IMR-90 (cell line): Measurements from ENCODE around the gene C10orf95. TPM values are rescaled to one million over a fixed set of nuclear protein-coding genes. Genes with fewer than 3 reads are reported as not detected.

ENCODE experiments used
- ATAC-seq: fragments of 200-7000 bp; cut with Tn5 transposase; 2 replicates; pipeline ENCODE4 v1.9.1; 2020; ENCODE audit warnings: low read depth, mild to moderate bottlenecking, moderate library complexity
- BruUV-seq: library from RNA; stranded (reverse); fragments of 400-500 nt; replicated peaks from 2 replicates; lab custom pipeline; 2021; lab: Mats Ljungman, UMichigan
- CTCF ChIA-PET: fragments of 300-600 bp; formaldehyde crosslinking; extraction: SDS; loops from one replicate; lab custom pipeline; 2021; ENCODE audit warnings: antibody characterized with exemption; lab: Yijun Ruan, JAX
- POLR2A ChIA-PET: fragments of 300-600 bp; sonication (Branson Sonifier 250); formaldehyde crosslinking; loops from one replicate; lab custom pipeline; 2022; ENCODE audit warnings: antibody characterized with exemption; ENCODE audit not compliant: unreplicated experiment; lab: Charles Lee
- DNase-seq: peaks from one replicate; pipeline ENCODE4 v3.0.0; 2013
- H2AFZ ChIP-seq: replicated peaks from 2 replicates; pipeline ENCODE3; 2013; ENCODE audit warnings: low read length, mild to moderate bottlenecking; ENCODE audit not compliant: poor library complexity
- H2AK5ac ChIP-seq: 2 replicates; pipeline ENCODE4 v1.6.1; 2013; ENCODE audit warnings: low read depth, low read length, inconsistent platforms
- H2AK9ac ChIP-seq: replicated peaks from 2 replicates; pipeline ENCODE3; 2013; ENCODE audit warnings: mild to moderate bottlenecking, low read depth, low read length, moderate library complexity; ENCODE audit not compliant: poor library complexity
- H2BK120ac ChIP-seq: 2 replicates; pipeline ENCODE4 v1.6.1; 2013; ENCODE audit warnings: low read depth, low read length, inconsistent platforms
- H2BK15ac ChIP-seq: 3 replicates; pipeline ENCODE4 v1.6.1; 2013; ENCODE audit warnings: low read depth, low read length, inconsistent platforms
- H2BK20ac ChIP-seq: 2 replicates; pipeline ENCODE4 v1.6.1; 2013; ENCODE audit warnings: low read depth, mild to moderate bottlenecking, inconsistent platforms, low read length, moderate library complexity
- H2BK5ac ChIP-seq: 2 replicates; pipeline ENCODE4 v1.6.1; 2013; ENCODE audit warnings: mild to moderate bottlenecking, low read depth, low read length, inconsistent platforms; ENCODE audit not compliant: poor library complexity, severe bottlenecking
- H3K14ac ChIP-seq: replicated peaks from 2 replicates; pipeline ENCODE4 v1.6.1; 2013; ENCODE audit warnings: low read depth, low read length, inconsistent platforms
- H3K18ac ChIP-seq: 2 replicates; pipeline ENCODE4 v1.6.1; 2013; ENCODE audit warnings: low read depth, low read length, control low read depth
- H3K23ac ChIP-seq: 2 replicates; pipeline ENCODE4 v1.6.1; 2013; ENCODE audit warnings: low read depth, low read length, inconsistent platforms
- H3K27ac ChIP-seq: 2 replicates; pipeline ENCODE4 v1.5.1; 2013; ENCODE audit warnings: mild to moderate bottlenecking, control low read depth, low read length; ENCODE audit not compliant: insufficient read depth
- H3K27me3 ChIP-seq: 2 replicates; pipeline ENCODE4 v1.6.1; 2013; ENCODE audit warnings: low read length; ENCODE audit not compliant: control insufficient read depth, insufficient read depth
- H3K36me3 ChIP-seq: 2 replicates; pipeline ENCODE4 v1.6.1; 2013; ENCODE audit warnings: low read length, mixed read lengths; ENCODE audit not compliant: control insufficient read depth, insufficient read depth
- H3K4ac ChIP-seq: 2 replicates; pipeline ENCODE4 v1.6.1; 2013; ENCODE audit warnings: low read depth, low read length, inconsistent platforms
- H3K4me1 ChIP-seq: 2 replicates; pipeline ENCODE4 v1.6.1; 2013; ENCODE audit warnings: low read length, mixed read lengths; ENCODE audit not compliant: control insufficient read depth, insufficient read depth
- H3K4me2 ChIP-seq: 2 replicates; pipeline ENCODE4 v1.6.1; 2013; ENCODE audit warnings: low read depth, mild to moderate bottlenecking, control low read depth, low read length, moderate library complexity
- H3K4me3 ChIP-seq: 2 replicates; pipeline ENCODE4 v1.5.1; 2013; ENCODE audit warnings: low read depth, mild to moderate bottlenecking, control low read depth, low read length, moderate library complexity; ENCODE audit not compliant: insufficient read depth
- H3K56ac ChIP-seq: 2 replicates; pipeline ENCODE4 v1.6.1; 2013; ENCODE audit warnings: low read length, inconsistent platforms; ENCODE audit not compliant: insufficient read depth; ENCODE audit errors: extremely low read depth
- H3K79me1 ChIP-seq, 2 experiments: 2 replicates each; pipeline ENCODE4 v1.6.1; 2013; ENCODE audit warnings: low read length in 2 of 2, inconsistent platforms in 1 of 2, low read depth in 1 of 2
- H3K9ac ChIP-seq: 2 replicates; pipeline ENCODE4 v1.6.1; 2013; ENCODE audit warnings: low read depth, low read length, control low read depth
- H3K9me1 ChIP-seq: 2 replicates; pipeline ENCODE4 v1.6.1; 2013; ENCODE audit warnings: low read length, inconsistent platforms; ENCODE audit not compliant: insufficient read depth
- H3K9me3 ChIP-seq: 2 replicates; pipeline ENCODE4 v1.6.1; 2013; ENCODE audit warnings: low read length; ENCODE audit not compliant: control insufficient read depth, insufficient read depth
- H4K20me1 ChIP-seq: 2 replicates; pipeline ENCODE4 v1.6.1; 2013; ENCODE audit warnings: low read length, inconsistent platforms; ENCODE audit not compliant: insufficient read depth
- H4K5ac ChIP-seq: 2 replicates; pipeline ENCODE4 v1.6.1; 2013; ENCODE audit warnings: mild to moderate bottlenecking, low read depth, low read length, control low read depth
- H4K8ac ChIP-seq, 2 experiments: 2 replicates each; pipeline ENCODE4 v1.6.1; 2013; ENCODE audit warnings: low read depth in 2 of 2, low read length in 2 of 2, control low read depth in 1 of 2, inconsistent platforms in 1 of 2
- H4K91ac ChIP-seq: 2 replicates; pipeline ENCODE4 v1.6.1; 2013; ENCODE audit warnings: low read depth, low read length, inconsistent platforms; ENCODE audit not compliant: insufficient read depth
- CHD1 ChIP-seq: IDR thresholded peaks from 2 replicates; pipeline ENCODE4 v1.6.1; 2012; ENCODE audit warnings: low read depth, low read length, improper control_type of control experiment
- FOS ChIP-seq: fragments of 150-350 bp; IDR thresholded peaks from 2 replicates; pipeline ENCODE4 v1.6.1; 2016; ENCODE audit warnings: low read depth, low read length
- MAZ ChIP-seq: IDR thresholded peaks from 2 replicates; pipeline ENCODE4 v1.6.1; 2012; ENCODE audit warnings: low read depth, mild to moderate bottlenecking, low read length, improper control_type of control experiment, moderate library complexity, borderline replicate concordance
- POLR2A ChIP-seq: IDR thresholded peaks from 2 replicates; pipeline ENCODE4 v1.6.1; 2012; ENCODE audit warnings: mild to moderate bottlenecking, low read depth, low read length
- RCOR1 ChIP-seq: IDR thresholded peaks from 2 replicates; pipeline ENCODE4 v1.6.1; 2012; ENCODE audit warnings: mild to moderate bottlenecking, low read length, improper control_type of control experiment; ENCODE audit not compliant: insufficient replicate concordance
- SMC3 ChIP-seq: fragments of 150-350 bp; IDR thresholded peaks from 2 replicates; pipeline ENCODE4 v1.6.1; 2016; ENCODE audit warnings: low read depth, mild to moderate bottlenecking, antibody characterized with exemption, low read length, moderate library complexity
- USF2 ChIP-seq: fragments of 150-350 bp; IDR thresholded peaks from 2 replicates; pipeline ENCODE4 v1.6.1; 2017; ENCODE audit warnings: mild to moderate bottlenecking, antibody characterized with exemption, low read length, low read depth
- WGBS, 2 experiments: methylation state at CpG; one replicate each; pipeline versions ENCODE4 v1.1.5 to v1.1.7; 2013; ENCODE audit warnings: missing lambda C conversion rate in 2 of 2; ENCODE audit not compliant: insufficient read length in 1 of 2; ENCODE audit errors: extremely low coverage in 2 of 2; 5-methylcytosine and 5-hydroxymethylcytosine counted together
- dilution Hi-C: fragments of 300-500 bp; cut with HindIII; formaldehyde crosslinking; loops from one replicate; pipeline ENCODE4 v1.14.3; 2018; ENCODE audit warnings: low sequenced_read_pairs; ENCODE audit not compliant: unreplicated experiment
- in situ Hi-C: fragments of 300-500 bp; cut with MboI; formaldehyde crosslinking; loops from 3 replicates; pipeline ENCODE4 v1.14.3; 2019; ENCODE audit warnings: low sequenced_read_pairs, inconsistent platforms, mixed read lengths
- intact Hi-C: fragments of 100-400 bp; cut with micrococcal nuclease; formaldehyde crosslinking; loops from 2 replicates; pipeline ENCODE4 v1.10.0; 2022
- polyA plus RNA-seq, 3 experiments: library from polyadenylated mRNA; depleted of rRNA; stranded (reverse); fragments of >200 nt; gene quantifications; 2 replicates each; pipeline ENCODE4 v1.2.3, GENCODE V29; 2012; ENCODE audit warnings: low replicate concordance in 1 of 3
- total RNA-seq: library from RNA; depleted of rRNA; stranded (reverse); fragments of >200 nt; gene quantifications from 2 replicates; pipeline ENCODE4 v1.2.3, GENCODE V29; 2012

The C10orf95 gene
- total and polyA plus RNA-seq, 2 of the 4 experiments (the other 2 are of a cell fraction): not detected

- ChIA-PET POLR2A (no interaction called here), CTCF (no interaction called here)
- peaks cover 8% of the 10 kb centered on the region; the same call in 1 of the 2 replicates for H3K9me1 ChIP-seq
- no peaks in the 10 kb centered on the region for H3K9me3 ChIP-seq
- no peak overlapping the region for H2BK120ac ChIP-seq
- no peak overlapping the region for H4K91ac ChIP-seq
- TF ChIP-seq SMC3 (no peak), USF2 (no peak), RCOR1 (no peak), FOS (no peak), MAZ (no peak), POLR2A (no peak), CHD1 (no peak)
- DNase-seq: no peak
- no peak overlapping the region for H3K27ac ChIP-seq
- H3K4me2 ChIP-seq: no peak overlapping the region
- no peak overlapping the region for H3K14ac ChIP-seq
- H3K23ac ChIP-seq: no peak overlapping the region
- ATAC-seq: no peak
- peaks cover 72% of the 10 kb centered on the region for H3K27me3 ChIP-seq
- no peak overlapping the region for H2BK15ac ChIP-seq
- dilution Hi-C loops: no loop called here
- H2BK20ac ChIP-seq: no peak overlapping the region
- no peak overlapping the region for H3K18ac ChIP-seq
- no peaks in the 10 kb centered on the region for H4K20me1 ChIP-seq
- no peak overlapping the region for H3K4me3 ChIP-seq
- no peaks in the 10 kb centered on the region for H3K36me3 ChIP-seq
- no peak overlapping the region for H3K9ac ChIP-seq
- H3K4me1 ChIP-seq: peaks cover 8% of the 10 kb centered on the region; the same call in 1 of the 2 replicates
- H2AK9ac ChIP-seq: no peak overlapping the region
- H3K56ac ChIP-seq: no peak overlapping the region
- in situ Hi-C loops: no loop called here
- no peak overlapping the region for H4K8ac ChIP-seq
- no peak overlapping the region for H2BK5ac ChIP-seq
- no peak overlapping the region for H2AFZ ChIP-seq
- H4K5ac ChIP-seq: no peak overlapping the region
- intact Hi-C loops: no loop called here
- no peak overlapping the region for H3K4ac ChIP-seq
- BruUV-seq: no TSS peak
- H2AK5ac ChIP-seq: no peak overlapping the region
- 0% methylated on average over 1 of the region's 16 CpGs; no CpG with 5 or more reads in 1 of the 2 experiments for WGBS, 2 experiments
- peaks cover 0 to 4% of the 10 kb centered on the region in 2 experiments; a peak in 1 of 4 replicates for H3K79me1 ChIP-seq
Measured at GRCh38 chr10:102413806-102414561, 37.4 kb downstream of the C10orf95 start.
